Germinal center (tissue), 1 donor: Measurements from ENCODE around the gene ARL15.

Source experiments
- DNase-seq: peaks from one replicate; pipeline ENCODE4 v3.0.0; 2012; ENCODE audit warnings: mixed read lengths, low spot score

The ARL15 gene

GRCh38 chr5:53932351-53932750 lies 378.0 kb downstream of the ARL15 start:
- no peak for DNase-seq

GRCh38 chr5:53930457-53930856 lies 379.9 kb downstream of the ARL15 start:
- DNase-seq, result no peak

- no peak for DNase-seq
These were observed 380.8 kb downstream of the ARL15 start for GRCh38 chr5:53929570-53929969.

- DNase-seq, result no peak
These were observed 381.2 kb downstream of the ARL15 start for GRCh38 chr5:53929152-53929551.

- no peak for DNase-seq
These were observed 381.7 kb downstream of the ARL15 start for GRCh38 chr5:53928641-53929040.

GRCh38 chr5:53927668-53928247 lies 382.6 kb downstream of the ARL15 start:
- no peak for DNase-seq

GRCh38 chr5:53926026-53926425 lies 384.3 kb downstream of the ARL15 start:
- no peak for DNase-seq

- DNase-seq, result no peak
These were observed 386.0 kb downstream of the ARL15 start for GRCh38 chr5:53924392-53924791.

- DNase-seq, result no peak
These were observed 386.4 kb downstream of the ARL15 start for GRCh38 chr5:53923961-53924360.

GRCh38 chr5:53922508-53923498 lies 387.6 kb downstream of the ARL15 start:
- no peak for DNase-seq

GRCh38 chr5:53917826-53918225 lies 392.5 kb downstream of the ARL15 start:
- no peak for DNase-seq

GRCh38 chr5:53917095-53917494 lies 393.3 kb downstream of the ARL15 start:
- DNase-seq, result no peak

- DNase-seq, result no peak
These were observed 395.3 kb downstream of the ARL15 start for GRCh38 chr5:53915120-53915519.

- DNase-seq, result no peak
These were observed 396.4 kb downstream of the ARL15 start for GRCh38 chr5:53913941-53914340.

- no peak for DNase-seq
These were observed 401.6 kb downstream of the ARL15 start for GRCh38 chr5:53908757-53909156.

GRCh38 chr5:53907827-53908226 lies 402.5 kb downstream of the ARL15 start:
- DNase-seq, result no peak

- no peak for DNase-seq
These were observed 403.6 kb downstream of the ARL15 start for GRCh38 chr5:53906736-53907135.

GRCh38 chr5:53902296-53902907 lies 408.0 kb downstream of the ARL15 start:
- no peak for DNase-seq

- DNase-seq, result no peak
These were observed 409.7 kb downstream of the ARL15 start for GRCh38 chr5:53900677-53901076.

- no peak for DNase-seq
These were observed 415.2 kb downstream of the ARL15 start for GRCh38 chr5:53895091-53895683.

- DNase-seq, result no peak
These were observed 416.7 kb downstream of the ARL15 start for GRCh38 chr5:53893626-53894025.

- no peak for DNase-seq
These were observed 418.1 kb downstream of the ARL15 start for GRCh38 chr5:53892224-53892623.

- DNase-seq, result no peak
These were observed 419.2 kb downstream of the ARL15 start for GRCh38 chr5:53891159-53891558.
